Measurements from ENCODE around the gene THEM5.

THEM5 gene

GRCh38 chr1:151854658-151855057, 1.1 kb upstream of the THEM5 start:
- TF ChIP-seq CTCF (IDR thresholded peaks at IDR 0.05; ENCODE audit: extremely low read depth, missing control alignments) = no peak
- no peak for DNase-seq (ENCODE audit: low spot score)

GRCh38 chr1:151852733-151853132, 779 bp downstream of the THEM5 start:
- DNase-seq (ENCODE audit: low spot score) = no peak

GRCh38 chr1:151851886-151852285, 1.6 kb downstream of the THEM5 start:
- TF ChIP-seq CTCF (IDR thresholded peaks at IDR 0.05; ENCODE audit: extremely low read depth, missing control alignments) = no peak
- no peak for DNase-seq (ENCODE audit: low spot score)

More at GRCh38 chr1:151852733-151853132, 779 bp downstream of the THEM5 start:
- no peak for TF ChIP-seq CTCF (IDR thresholded peaks at IDR 0.05; ENCODE audit: extremely low read depth, missing control alignments)

GRCh38 chr1:151849871-151850270, 3.6 kb downstream of the THEM5 start:
- TF ChIP-seq CTCF (IDR thresholded peaks at IDR 0.05; ENCODE audit: extremely low read depth, missing control alignments) = no peak
- DNase-seq (ENCODE audit: low spot score) = no peak

- no peak for DNase-seq (ENCODE audit: low spot score)
- TF ChIP-seq CTCF (IDR thresholded peaks at IDR 0.05; ENCODE audit: extremely low read depth, missing control alignments) = no peak
Observed at GRCh38 chr1:151849126-151849525, 4.4 kb downstream of the THEM5 start.

- TF ChIP-seq CTCF (IDR thresholded peaks at IDR 0.05; ENCODE audit: extremely low read depth, missing control alignments) = no peak
- DNase-seq (ENCODE audit: low spot score) = no peak
Observed at GRCh38 chr1:151847867-151848596, 5.5 kb downstream of the THEM5 start.

GRCh38 chr1:151846686-151847237, 6.8 kb downstream of the THEM5 start:
- DNase-seq (ENCODE audit: low spot score) = no peak
- TF ChIP-seq CTCF (IDR thresholded peaks at IDR 0.05; ENCODE audit: extremely low read depth, missing control alignments) = no peak
